SK-N-SH treated with all-trans-retinoic acid at 6 μM for 48 hours (cell line): ENCODE measurements around the gene TNS3.
A peak's percentile ranks its signal among the peaks of the same experiment; 100 is the strongest.

Experiments used
- ATAC-seq: fragments of 200-7000 bp; cut with Tn5 transposase; 3 replicates; pipeline ENCODE4 v1.9.1; 2020; ENCODE audit warnings: mild to moderate bottlenecking, moderate library complexity
- ARNTL ChIP-seq: fragments of 450-650 bp; formaldehyde crosslinking; IDR thresholded peaks from 2 replicates; pipeline ENCODE4 v1.5.0; 2020; ENCODE audit warnings: low read depth, mild to moderate bottlenecking, moderate library complexity, borderline replicate concordance
- BACH2 ChIP-seq: fragments of 250-450 bp; sonication (Bioruptor Pico); IDR thresholded peaks from 2 replicates; pipeline ENCODE4 v1.9.0; 2021; ENCODE audit warnings: mild to moderate bottlenecking, borderline replicate concordance
- CREB5 ChIP-seq: fragments of 250-450 bp; sonication (Bioruptor Pico); IDR thresholded peaks from 2 replicates; pipeline ENCODE4 v1.5.1; 2020; ENCODE audit warnings: low read depth, mild to moderate bottlenecking, moderate library complexity
- CSDC2 ChIP-seq: fragments of 250-450 bp; sonication (Bioruptor Pico); IDR thresholded peaks from 2 replicates; pipeline ENCODE4 v1.5.0; 2020; ENCODE audit warnings: mild to moderate bottlenecking, moderate library complexity
- CSRNP3 ChIP-seq: fragments of 250-450 bp; sonication (Bioruptor Pico); IDR thresholded peaks from 2 replicates; pipeline ENCODE4 v1.5.1; 2021; ENCODE audit warnings: mild to moderate bottlenecking, moderate library complexity
- ESRRG ChIP-seq: fragments of 250-450 bp; sonication (Bioruptor Pico); IDR thresholded peaks from 2 replicates; pipeline ENCODE4 v1.6.1; 2021; ENCODE audit warnings: mild to moderate bottlenecking
- GLIS3 ChIP-seq: fragments of 250-450 bp; sonication (Bioruptor Pico); IDR thresholded peaks from 2 replicates; pipeline ENCODE4 v1.5.0; 2020; ENCODE audit warnings: mild to moderate bottlenecking, moderate library complexity
- ISL1 ChIP-seq: fragments of 250-450 bp; sonication (Bioruptor Pico); IDR thresholded peaks from 2 replicates; pipeline ENCODE4 v2.1.2; 2022; ENCODE audit warnings: mild to moderate bottlenecking, moderate library complexity
- OSR1 ChIP-seq: fragments of 250-450 bp; sonication (Bioruptor Pico); IDR thresholded peaks from 2 replicates; pipeline ENCODE4 v1.8.0; 2022; ENCODE audit warnings: moderate library complexity, mild to moderate bottlenecking, inconsistent platforms
- POU6F1 ChIP-seq: fragments of 250-450 bp; sonication (Bioruptor Pico); IDR thresholded peaks from 2 replicates; pipeline ENCODE4 v1.8.0; 2021; ENCODE audit warnings: low read depth, mild to moderate bottlenecking, moderate library complexity, borderline replicate concordance
- PPARA ChIP-seq: fragments of 250-450 bp; sonication (Bioruptor Pico); IDR thresholded peaks from 2 replicates; pipeline ENCODE4 v1.5.0; 2020; ENCODE audit warnings: mild to moderate bottlenecking, borderline replicate concordance
- RARB ChIP-seq: fragments of 250-450 bp; sonication (Bioruptor Pico); IDR thresholded peaks from 2 replicates; pipeline ENCODE4 v1.8.0; 2021; ENCODE audit warnings: mild to moderate bottlenecking, moderate library complexity
- SNAI2 ChIP-seq: fragments of 250-450 bp; sonication (Bioruptor Pico); IDR thresholded peaks from 2 replicates; pipeline ENCODE4 v1.5.0; 2020; ENCODE audit warnings: mild to moderate bottlenecking, moderate library complexity
- TOX ChIP-seq: fragments of 250-450 bp; sonication (Bioruptor Pico); IDR thresholded peaks from 2 replicates; pipeline ENCODE4 v1.8.0; 2021; ENCODE audit warnings: mild to moderate bottlenecking, moderate library complexity, borderline replicate concordance
- TSHZ2 ChIP-seq: fragments of 250-450 bp; sonication (Bioruptor Pico); IDR thresholded peaks from 2 replicates; pipeline ENCODE4 v1.5.0; 2020; ENCODE audit warnings: mild to moderate bottlenecking, moderate library complexity
- ZC3H10 ChIP-seq: fragments of 250-450 bp; sonication (Bioruptor Pico); IDR thresholded peaks from 2 replicates; pipeline ENCODE4 v1.5.1; 2021; ENCODE audit warnings: mild to moderate bottlenecking, moderate library complexity
- ZFP3 ChIP-seq: fragments of 250-450 bp; sonication (Bioruptor Pico); IDR thresholded peaks from 2 replicates; pipeline ENCODE4 v1.5.0; 2020; ENCODE audit warnings: mild to moderate bottlenecking, moderate library complexity
- ZFP30 ChIP-seq: fragments of 450-650 bp; formaldehyde crosslinking; IDR thresholded peaks from 2 replicates; pipeline ENCODE4 v1.5.0; 2022; ENCODE audit warnings: mild to moderate bottlenecking, moderate library complexity
- TF ChIP-seq, protein P1 (sequence below): fragments of 250-450 bp; sonication (Bioruptor Pico); IDR thresholded peaks from 2 replicates; pipeline ENCODE4 v1.8.0; 2020; ENCODE audit warnings: mild to moderate bottlenecking, moderate library complexity, borderline replicate concordance

TNS3 gene

DNA sequence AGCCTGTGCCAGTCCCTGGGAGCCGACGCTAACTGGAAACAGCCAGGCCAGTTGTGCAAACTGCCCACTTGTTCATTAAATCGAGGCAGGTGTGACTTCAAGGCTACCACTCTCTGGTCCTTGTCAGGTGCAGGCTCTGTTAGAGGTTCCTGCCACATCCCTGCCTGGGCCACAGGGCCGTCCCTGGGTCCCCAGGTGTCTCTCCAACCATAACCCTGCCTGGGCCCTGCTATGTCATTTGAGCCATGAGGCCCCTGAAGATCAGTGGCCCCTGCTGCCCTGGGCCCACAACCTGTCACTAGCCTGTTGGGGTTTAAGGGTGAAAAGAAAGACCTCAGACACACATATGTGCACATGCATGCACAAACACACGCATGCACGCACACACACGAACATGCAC is 326.9 kb downstream of the TNS3 start (continued):
- TF ChIP-seq CSRNP3 (CRISPR knock-in tag) (no peak), ISL1 (CRISPR knock-in tag) (no peak), ZFP30 (CRISPR knock-in tag) (no peak), RARB (CRISPR knock-in tag) (no peak), SNAI2 (no peak), PPARA (CRISPR knock-in tag) (no peak), OSR1 (no peak), BACH2 (CRISPR knock-in tag) (no peak)
- TF ChIP-seq, protein P1, sequence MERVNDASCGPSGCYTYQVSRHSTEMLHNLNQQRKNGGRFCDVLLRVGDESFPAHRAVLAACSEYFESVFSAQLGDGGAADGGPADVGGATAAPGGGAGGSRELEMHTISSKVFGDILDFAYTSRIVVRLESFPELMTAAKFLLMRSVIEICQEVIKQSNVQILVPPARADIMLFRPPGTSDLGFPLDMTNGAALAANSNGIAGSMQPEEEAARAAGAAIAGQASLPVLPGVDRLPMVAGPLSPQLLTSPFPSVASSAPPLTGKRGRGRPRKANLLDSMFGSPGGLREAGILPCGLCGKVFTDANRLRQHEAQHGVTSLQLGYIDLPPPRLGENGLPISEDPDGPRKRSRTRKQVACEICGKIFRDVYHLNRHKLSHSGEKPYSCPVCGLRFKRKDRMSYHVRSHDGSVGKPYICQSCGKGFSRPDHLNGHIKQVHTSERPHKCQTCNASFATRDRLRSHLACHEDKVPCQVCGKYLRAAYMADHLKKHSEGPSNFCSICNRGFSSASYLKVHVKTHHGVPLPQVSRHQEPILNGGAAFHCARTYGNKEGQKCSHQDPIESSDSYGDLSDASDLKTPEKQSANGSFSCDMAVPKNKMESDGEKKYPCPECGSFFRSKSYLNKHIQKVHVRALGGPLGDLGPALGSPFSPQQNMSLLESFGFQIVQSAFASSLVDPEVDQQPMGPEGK = no peak

DNA sequence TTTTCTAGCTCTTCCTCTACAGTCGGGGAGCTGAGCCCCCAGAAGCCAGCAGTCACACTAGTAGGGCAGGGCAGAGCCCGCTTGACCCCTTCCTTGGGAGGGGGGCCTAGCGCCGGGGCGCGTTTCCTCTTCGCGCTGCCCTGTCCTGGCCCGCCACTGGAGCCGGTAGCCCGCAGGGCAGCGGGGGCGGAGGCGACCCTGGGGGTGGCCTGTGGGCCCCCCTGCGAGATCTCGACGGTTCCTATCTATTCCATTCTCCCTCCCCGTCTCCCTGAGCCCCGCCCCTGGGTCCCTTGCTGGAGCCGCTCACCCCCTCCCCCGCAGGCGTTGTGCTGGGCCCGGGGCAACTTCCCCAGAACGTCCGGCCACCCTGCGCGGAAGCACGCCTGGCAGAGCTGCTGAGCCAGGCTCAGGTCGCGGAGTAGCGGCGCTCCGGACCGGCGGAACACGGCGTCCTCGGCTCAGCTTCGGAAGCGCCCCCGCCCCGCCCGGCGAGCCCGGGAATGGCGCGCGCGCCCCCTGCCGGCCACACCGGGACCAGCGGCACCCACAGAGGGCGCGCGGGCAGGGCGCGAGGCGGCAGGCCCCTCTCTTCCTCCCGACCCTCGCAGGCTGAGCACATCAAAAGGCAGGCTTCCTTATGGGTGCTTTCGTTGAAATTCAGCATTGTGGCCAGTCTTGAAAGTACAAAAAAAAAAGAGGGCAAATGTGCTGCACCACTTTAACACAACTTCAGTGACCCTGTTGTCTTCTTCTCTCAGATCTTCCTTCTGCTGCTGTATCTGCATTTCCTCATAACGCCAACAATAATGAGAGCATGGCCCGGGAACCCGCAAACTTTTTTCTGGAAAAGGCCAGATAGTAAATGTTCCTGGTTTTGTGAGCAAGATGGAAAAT is 327.6 kb downstream of the TNS3 start:
- ATAC-seq = peak; percentile 91
- TF ChIP-seq TOX (CRISPR knock-in tag) = 0 out of 2 replicates have a peak, but pooled peaks have one; percentile 8
- 0 out of 2 replicates have a peak, but pooled peaks have one; percentile 46 for TF ChIP-seq ZC3H10
- TF ChIP-seq, protein P1 = peak; percentile 55; the same call in 1 of the 2 replicates
- TF ChIP-seq GLIS3 (CRISPR knock-in tag) = no peak
- TF ChIP-seq ZFP3 = no peak
- TF ChIP-seq ZFP30 (CRISPR knock-in tag) = no peak
- no peak for TF ChIP-seq POU6F1 (CRISPR knock-in tag)

GRCh38 chr7:47253650-47254080 is 328.2 kb downstream of the TNS3 start:
- peak; percentile 87 for ATAC-seq

DNA sequence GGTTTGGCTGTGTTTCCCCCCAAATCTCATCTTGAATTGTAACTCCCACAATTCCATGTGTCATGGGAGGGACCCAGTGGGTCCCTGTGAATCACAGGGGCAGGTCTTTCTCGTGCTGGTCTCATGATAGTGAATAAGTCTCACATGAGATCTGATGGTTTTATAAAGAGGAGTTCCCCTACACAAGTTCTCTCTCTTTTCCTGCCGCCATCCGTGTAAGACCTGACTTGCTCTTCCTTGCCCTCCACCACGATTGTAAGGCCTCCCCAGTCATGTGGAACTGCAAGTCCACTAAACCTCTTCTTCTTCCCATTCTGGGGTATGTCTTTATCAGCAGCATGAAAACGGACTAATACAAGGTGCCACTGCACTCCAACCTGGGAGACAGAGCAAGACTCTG is 329.2 kb downstream of the TNS3 start:
- ATAC-seq = no peak
- TF ChIP-seq ARNTL (CRISPR knock-in tag) (no peak), ZFP3 (no peak), TSHZ2 (CRISPR knock-in tag) (no peak), ZFP30 (CRISPR knock-in tag) (no peak), RARB (CRISPR knock-in tag) (no peak), OSR1 (no peak), ISL1 (CRISPR knock-in tag) (no peak), ESRRG (CRISPR knock-in tag) (no peak), TOX (CRISPR knock-in tag) (no peak)
- TF ChIP-seq, protein P1 = no peak

More at GRCh38 chr7:47253650-47254080, 328.2 kb downstream of the TNS3 start:
- TF ChIP-seq GLIS3 (CRISPR knock-in tag) (no peak), CREB5 (CRISPR knock-in tag) (no peak), BACH2 (CRISPR knock-in tag) (no peak), ZFP30 (CRISPR knock-in tag) (no peak), ZFP3 (peak; percentile 47; the same call in 1 of the 2 replicates), CSDC2 (peak; percentile 52; the same call in 1 of the 2 replicates)
- TF ChIP-seq, all 23 proteins: peak for 2
